HepG2 (cell line): ENCODE results near the gene PGA4. TPM values are rescaled to one million over a fixed set of nuclear protein-coding genes. Genes with fewer than 3 reads are reported as not detected.
"Not testable (repeated sequence)": the region's sequence is repeated elsewhere in the genome, so short reads cannot be mapped to it uniquely, and the experiment has no call there.

ENCODE experiments used
- ATAC-seq: fragments of 200-7000 bp; cut with Tn5 transposase; 3 replicates; pipeline ENCODE4 v1.9.1; 2020; ENCODE audit warnings: mild to moderate bottlenecking, moderate library complexity
- BruUV-seq: library from RNA; stranded (reverse); fragments of 400-500 nt; replicated peaks from 2 replicates; lab custom pipeline; 2021; lab: Mats Ljungman, UMichigan
- CTCF ChIA-PET: fragments of 300-600 bp; formaldehyde crosslinking; extraction: SDS; loops from one replicate; lab custom pipeline; 2021; ENCODE audit warnings: low total read pairs, inconsistent platforms, low intra/inter-chr PET ratio; lab: Yijun Ruan, JAX
- POLR2A ChIA-PET: fragments of 350-600 bp; sonication (Branson Sonifier 250); formaldehyde crosslinking; loops from one replicate; lab custom pipeline; 2020; ENCODE audit warnings: antibody characterized with exemption, inconsistent platforms; lab: Yijun Ruan, JAX
- DNase-seq: peaks from one replicate; pipeline ENCODE4 v3.0.0-alpha.2; 2015; ENCODE audit warnings: low spot score
- FAIRE-seq: peaks from 3 replicates; lab custom pipeline; 2011; peaks lifted over from hg19 to GRCh38; lab: Jason Lieb, UNC
- H2AFZ ChIP-seq: one replicate; pipeline ENCODE4 v1.6.1; 2011; ENCODE audit warnings: low read length, inconsistent platforms
- H3K27ac ChIP-seq: fragments of 300-600 bp; 3 replicates; pipeline ENCODE4 v1.8.0; 2011; ENCODE audit warnings: mixed run types, mild to moderate bottlenecking, mixed read lengths, low read length, inconsistent platforms; ENCODE audit not compliant: insufficient read depth; ENCODE audit errors: extremely low read length
- H3K27me3 ChIP-seq, 2 experiments: fragments of 200-600 bp in 1 of 2; 2 replicates in 1 of 2; 3 replicates in 1 of 2; pipeline versions ENCODE4 v1.6.0 to v1.8.0; 2011; ENCODE audit warnings: low read length in 2 of 2, mild to moderate bottlenecking in 2 of 2, moderate library complexity in 2 of 2, inconsistent platforms in 1 of 2; ENCODE audit not compliant: insufficient read depth in 2 of 2, control insufficient read depth in 1 of 2
- H3K36me3 ChIP-seq, 2 experiments: fragments of 200-600 bp in 1 of 2; replicated peaks in 1 of 2; 2 replicates in 1 of 2; 3 replicates in 1 of 2; pipeline versions ENCODE4 v1.5.1 to v1.8.0; 2011; ENCODE audit warnings: low read length in 2 of 2, inconsistent platforms in 1 of 2; ENCODE audit not compliant: insufficient read depth in 2 of 2, control insufficient read depth in 1 of 2
- H3K4me1 ChIP-seq: 2 replicates; pipeline ENCODE4 v1.5.1; 2012; ENCODE audit warnings: low read length, inconsistent platforms; ENCODE audit not compliant: insufficient read depth
- H3K4me2 ChIP-seq: 2 replicates; pipeline ENCODE4 v1.6.0; 2011; ENCODE audit warnings: low read depth, low read length, inconsistent platforms
- H3K4me3 ChIP-seq, 3 experiments: fragments of 200-600 bp in 1 of 3; sonication (generic), shearing (Covaris generic) in 1 of 3; replicated peaks in 1 of 3; 2 replicates each; pipeline ENCODE4 v1.5.1; 2011 to 2016; ENCODE audit warnings: low read length in 3 of 3, inconsistent platforms in 2 of 3, low read depth in 2 of 3, mild to moderate bottlenecking in 2 of 3, control low read depth in 1 of 3, mixed read lengths in 1 of 3; ENCODE audit not compliant: insufficient read depth in 1 of 3
- H3K79me2 ChIP-seq: one replicate; pipeline ENCODE4 v1.6.1; 2011; ENCODE audit warnings: low read length, inconsistent platforms; ENCODE audit not compliant: insufficient read depth
- H3K9ac ChIP-seq: 2 replicates; pipeline ENCODE4 v1.6.0; 2011; ENCODE audit warnings: mild to moderate bottlenecking, low read depth, low read length, inconsistent platforms; ENCODE audit not compliant: insufficient read depth
- H3K9me3 ChIP-seq: 2 replicates; pipeline ENCODE4 v1.5.1; 2012; ENCODE audit warnings: mild to moderate bottlenecking, low read length
- H4K20me1 ChIP-seq: 2 replicates; pipeline ENCODE4 v1.6.0; 2011; ENCODE audit warnings: inconsistent platforms, mild to moderate bottlenecking, low read length, moderate library complexity; ENCODE audit not compliant: insufficient read depth
- WGBS: methylation state at CpG from one replicate; pipeline ENCODE4 v1.1.6; 2017; ENCODE audit warnings: low lambda C conversion rate; 5-methylcytosine and 5-hydroxymethylcytosine counted together
- in situ Hi-C: cut with HindIII; loops from 2 replicates; pipeline ENCODE4 v1.10.0; 2017; ENCODE audit warnings: low pct_unique_long_range_greater_than_20kb; ENCODE audit not compliant: extremely low pct_ligation_motif_present
- intact Hi-C: fragments of 100-400 bp; cut with micrococcal nuclease; formaldehyde crosslinking; loops from one replicate; pipeline ENCODE4 v1.10.0; 2022; ENCODE audit not compliant: unreplicated experiment
- polyA plus RNA-seq, 8 experiments: library from polyadenylated mRNA; depleted of rRNA in 3 of 8; stranded (reverse) in 7 of 8; unstranded in 1 of 8; fragments of >200 nt; fragmentation: Illumina TruSeq in 4 of 8; extraction: Trizol in 4 of 8; gene quantifications; 2 replicates each; pipeline versions ENCODE4 v1.2.1 to v1.2.3, GENCODE V29; 2011 to 2016; ENCODE audit warnings: low read depth in 4 of 8, missing spikeins in 1 of 8, mixed read lengths in 1 of 8; ENCODE audit not compliant: insufficient read depth in 1 of 8
- total RNA-seq, 5 experiments: library from RNA; depleted of rRNA; stranded (reverse); fragments of >200 nt; fragmentation: Illumina TruSeq; extraction: Trizol; gene quantifications; 2 replicates each; pipeline ENCODE4 v1.2.3, GENCODE V29; 2016; ENCODE audit warnings: low read depth in 1 of 5

PGA4 gene
- total and polyA plus RNA-seq, 2 of the 13 experiments (the other 11 are each of a cell fraction or from before 2014, with no cell fraction given): not detected

DNA sequence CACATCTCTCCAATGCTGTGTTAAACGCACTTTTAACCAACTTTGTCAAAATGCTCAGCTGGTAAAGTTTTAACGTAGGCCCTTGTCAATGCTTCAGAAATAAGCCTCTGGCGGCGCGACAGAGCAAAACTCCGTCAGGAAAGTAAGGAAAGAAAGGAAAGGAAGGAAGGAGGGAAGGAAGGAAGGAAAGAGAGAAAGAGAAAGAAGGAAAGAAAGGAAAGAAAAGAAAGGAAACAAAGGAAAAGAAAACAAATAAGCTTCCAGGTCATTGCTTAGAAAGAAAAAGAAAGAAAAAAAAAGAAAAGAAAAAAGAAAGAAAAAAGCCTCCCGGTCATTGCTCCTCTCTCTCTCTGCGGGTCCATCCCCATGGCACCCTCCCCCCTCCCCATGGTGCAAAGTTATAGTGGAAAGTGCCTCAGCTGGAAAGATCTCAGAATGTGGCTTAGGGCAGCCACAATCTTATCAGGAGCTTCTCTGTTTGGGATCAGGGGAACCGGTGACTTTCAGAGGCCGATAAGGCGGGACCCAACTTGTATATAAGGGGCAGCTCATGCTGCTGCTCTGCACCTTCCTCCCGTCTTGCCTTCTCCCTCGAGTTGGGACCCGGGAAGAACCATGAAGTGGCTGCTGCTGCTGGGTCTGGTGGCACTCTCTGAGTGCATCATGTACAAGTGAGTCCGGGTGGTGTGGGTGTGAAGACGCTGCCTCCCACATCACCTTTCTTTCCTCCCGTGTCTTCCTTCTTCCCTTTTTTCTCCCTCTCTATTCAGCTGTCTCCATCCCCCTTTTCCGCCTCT lies 19.0 kb upstream of the PGA4 start, which contains the start of gene PGA3:
PGA3 (plus strand) TSS at position 566 of the 797 bp plus-strand sequence; CDS start at position 616, 50 bp downstream.
- H3K27me3 ChIP-seq, H3K79me2 ChIP-seq, DNase-seq, ATAC-seq, H3K4me2 ChIP-seq, H3K27ac ChIP-seq, in situ Hi-C loops, POLR2A ChIA-PET, H3K9ac ChIP-seq, intact Hi-C loops, H4K20me1 ChIP-seq, CTCF ChIA-PET, H3K9me3 ChIP-seq, H2AFZ ChIP-seq, BruUV-seq, H3K36me3 ChIP-seq, FAIRE-seq, H3K4me3 ChIP-seq, H3K4me1 ChIP-seq: not testable (repeated sequence)
- WGBS: 34% methylated on average over 12 of the region's 18 CpGs

DNA sequence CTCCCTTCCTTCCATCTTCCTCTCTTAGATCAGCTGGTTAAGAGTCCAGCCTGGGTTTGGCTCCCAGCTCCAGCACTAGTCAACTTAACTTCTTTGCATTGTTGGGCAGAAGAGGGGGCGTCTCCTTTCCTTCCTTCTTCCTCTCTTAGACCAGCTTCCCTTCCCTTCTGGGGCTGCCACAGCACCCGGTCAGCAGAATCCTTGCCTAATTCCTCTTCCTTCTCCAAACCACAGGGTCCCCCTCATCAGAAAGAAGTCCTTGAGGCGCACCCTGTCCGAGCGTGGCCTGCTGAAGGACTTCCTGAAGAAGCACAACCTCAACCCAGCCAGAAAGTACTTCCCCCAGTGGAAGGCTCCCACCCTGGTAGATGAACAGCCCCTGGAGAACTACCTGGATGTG lies 18.3 kb upstream of the PGA4 start:
- CTCF ChIA-PET, H3K27me3 ChIP-seq, H3K27ac ChIP-seq, H3K4me2 ChIP-seq, H2AFZ ChIP-seq, H4K20me1 ChIP-seq, H3K9ac ChIP-seq, FAIRE-seq, BruUV-seq, H3K79me2 ChIP-seq, POLR2A ChIA-PET, H3K9me3 ChIP-seq, H3K4me1 ChIP-seq, ATAC-seq, intact Hi-C loops, H3K36me3 ChIP-seq, DNase-seq, H3K4me3 ChIP-seq, in situ Hi-C loops: not testable (repeated sequence)
- WGBS: no CpG with 5 or more reads among the region's 5 CpGs

DNA sequence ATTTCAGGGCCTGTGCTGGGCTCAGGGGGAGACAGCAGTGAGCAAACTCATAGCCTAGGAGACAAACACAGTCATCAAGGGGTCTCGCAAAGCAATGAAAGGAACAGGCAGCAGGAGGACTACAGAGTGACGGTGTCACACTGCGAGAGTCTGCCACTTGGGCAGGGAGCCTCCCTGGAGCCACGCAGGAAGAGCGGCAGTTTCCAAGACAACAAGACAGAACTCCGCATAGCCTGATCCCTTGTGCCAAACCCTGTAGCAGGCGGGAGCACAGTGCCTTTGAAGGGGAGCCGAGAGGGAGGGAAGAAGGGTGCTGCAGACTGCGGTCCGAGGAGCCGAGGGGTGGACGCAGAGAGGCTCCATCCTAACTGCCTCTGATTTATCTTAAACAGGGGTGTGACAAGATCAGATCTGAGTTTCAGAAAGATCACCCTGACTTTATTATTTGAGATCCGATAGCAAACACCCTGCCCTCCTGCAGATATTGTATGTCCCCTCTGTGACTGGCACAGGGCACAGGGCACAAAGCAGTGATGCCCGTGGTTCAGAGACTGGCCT lies 17.6 kb upstream of the PGA4 start:
- H3K9me3 ChIP-seq, in situ Hi-C loops, H3K4me3 ChIP-seq, H3K27me3 ChIP-seq, FAIRE-seq, H3K4me2 ChIP-seq, BruUV-seq, H3K4me1 ChIP-seq, H3K36me3 ChIP-seq, CTCF ChIA-PET, H3K9ac ChIP-seq, POLR2A ChIA-PET, H3K27ac ChIP-seq, intact Hi-C loops, H3K79me2 ChIP-seq, DNase-seq, ATAC-seq, H2AFZ ChIP-seq, H4K20me1 ChIP-seq: not testable (repeated sequence)
- WGBS: 33% methylated on average over 9 of the region's 14 CpGs

DNA sequence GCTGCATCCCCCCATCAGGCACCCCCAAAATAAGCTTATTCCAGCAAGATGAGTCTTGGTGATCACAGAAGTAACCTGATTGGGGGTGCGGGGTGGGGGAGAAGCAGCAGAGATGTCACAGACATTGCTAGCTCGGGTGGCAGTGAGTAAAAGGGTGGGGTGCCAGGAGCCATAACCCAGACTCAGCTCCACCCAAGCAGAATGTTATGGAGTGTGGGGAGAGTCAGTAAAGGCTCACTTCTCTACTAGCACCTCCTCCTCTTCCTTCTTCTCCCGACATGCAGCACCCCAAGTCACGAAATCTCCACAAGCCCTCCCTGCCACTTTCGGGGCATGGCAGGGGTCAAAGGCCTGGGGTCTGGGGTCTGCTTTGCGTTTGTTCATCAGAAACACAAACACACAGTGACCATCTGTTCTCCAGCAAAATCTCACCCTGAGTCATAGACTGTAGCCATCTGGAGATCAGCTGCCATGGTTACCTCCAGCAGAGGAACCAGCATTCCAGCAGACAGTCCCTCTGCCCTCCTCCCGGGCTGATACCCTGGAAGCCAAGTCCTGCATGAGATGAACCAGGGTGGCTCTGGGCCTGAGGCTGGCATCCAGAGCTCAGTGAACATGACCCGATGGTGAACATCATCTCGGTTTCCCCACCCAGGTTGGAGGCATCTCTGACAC lies 14.4 kb upstream of the PGA4 start:
- DNase-seq, H3K36me3 ChIP-seq, POLR2A ChIA-PET, FAIRE-seq, H3K4me1 ChIP-seq, H3K4me2 ChIP-seq, H2AFZ ChIP-seq, H3K27ac ChIP-seq, ATAC-seq, in situ Hi-C loops, H4K20me1 ChIP-seq, BruUV-seq, H3K79me2 ChIP-seq, H3K9ac ChIP-seq, H3K27me3 ChIP-seq, intact Hi-C loops, H3K9me3 ChIP-seq, H3K4me3 ChIP-seq, CTCF ChIA-PET: not testable (repeated sequence)
- no CpG with 5 or more reads among the region's 9 CpGs for WGBS
